Measurements from ENCODE around the gene CNNM1.

Gene CNNM1

GRCh38 chr10:99427566-99428190 is 98.5 kb downstream of the CNNM1 start:
- Mint-ChIP-seq H3K4me3 (no peak overlapping the region), H3K27me3 (ENCODE audit: low read depth) (no peaks in the 10 kb centered on the region)

GRCh38 chr10:99429517-99430095 is 100.5 kb downstream of the CNNM1 start:
- H3K4me3 Mint-ChIP-seq = peak overlapping the region; percentile 100
- H3K4me1 Mint-ChIP-seq (ENCODE audit: low read depth) = peaks cover 25% of the 10 kb centered on the region
- peaks cover 4% of the 10 kb centered on the region for H3K36me3 Mint-ChIP-seq (ENCODE audit: low read depth)
- no peaks in the 10 kb centered on the region for H3K9me3 Mint-ChIP-seq
- no peaks in the 10 kb centered on the region for H3K27me3 Mint-ChIP-seq (ENCODE audit: low read depth)
- peak overlapping the region; percentile 97 for H3K27ac Mint-ChIP-seq

More at GRCh38 chr10:99427566-99428190, 98.5 kb downstream of the CNNM1 start:
- peaks cover 20% of the 10 kb centered on the region for H3K4me1 Mint-ChIP-seq (ENCODE audit: low read depth)
- no peaks in the 10 kb centered on the region for H3K9me3 Mint-ChIP-seq
- H3K27ac Mint-ChIP-seq = no peak overlapping the region
- peaks cover 4% of the 10 kb centered on the region for H3K36me3 Mint-ChIP-seq (ENCODE audit: low read depth)

GRCh38 chr10:99430116-99430450 is 100.9 kb downstream of the CNNM1 start:
- Mint-ChIP-seq H3K9me3 (no peaks in the 10 kb centered on the region), H3K4me3 (peak overlapping the region; percentile 100), H3K27me3 (ENCODE audit: low read depth) (no peaks in the 10 kb centered on the region), H3K4me1 (ENCODE audit: low read depth) (peaks cover 25% of the 10 kb centered on the region), H3K27ac (peak overlapping the region; percentile 97), H3K36me3 (ENCODE audit: low read depth) (peaks cover 2% of the 10 kb centered on the region)

GRCh38 chr10:99430451-99431189 is 101.5 kb downstream of the CNNM1 start, which contains the start of gene GOT1:
TSS of gene GOT1 (minus strand) at chr10:99430624. CDS start at chr10:99430565, 59 bp downstream.
- Mint-ChIP-seq H3K9me3 (no peaks in the 10 kb centered on the region), H3K36me3 (ENCODE audit: low read depth) (peaks cover under 1% of the 10 kb centered on the region), H3K27me3 (ENCODE audit: low read depth) (no peaks in the 10 kb centered on the region), H3K4me3 (peak within 1 kb of the TSS; percentile 100), H3K27ac (peak within 1 kb of the TSS; percentile 97), H3K4me1 (ENCODE audit: low read depth) (peaks cover 25% of the 10 kb centered on the region)

- Mint-ChIP-seq H3K9me3 (no peaks in the 10 kb centered on the region), H3K4me1 (ENCODE audit: low read depth) (peaks cover 28% of the 10 kb centered on the region), H3K4me3 (peak overlapping the region; percentile 100), H3K27ac (peak overlapping the region; percentile 97), H3K36me3 (ENCODE audit: low read depth) (no peaks in the 10 kb centered on the region), H3K27me3 (ENCODE audit: low read depth) (no peaks in the 10 kb centered on the region)
Measured at GRCh38 chr10:99431190-99431760, 102.1 kb downstream of the CNNM1 start.

- Mint-ChIP-seq H3K27ac (peak overlapping the region; percentile 1), H3K9me3 (no peaks in the 10 kb centered on the region), H3K4me3 (peak overlapping the region; percentile 64), H3K4me1 (ENCODE audit: low read depth) (peaks cover 30% of the 10 kb centered on the region), H3K36me3 (ENCODE audit: low read depth) (no peaks in the 10 kb centered on the region), H3K27me3 (ENCODE audit: low read depth) (no peaks in the 10 kb centered on the region)
Measured at GRCh38 chr10:99432047-99432446, 102.9 kb downstream of the CNNM1 start.

- Mint-ChIP-seq H3K27ac (no peak overlapping the region), H3K4me1 (ENCODE audit: low read depth) (peaks cover 30% of the 10 kb centered on the region), H3K9me3 (no peaks in the 10 kb centered on the region), H3K4me3 (no peak overlapping the region), H3K36me3 (ENCODE audit: low read depth) (no peaks in the 10 kb centered on the region), H3K27me3 (ENCODE audit: low read depth) (no peaks in the 10 kb centered on the region)
Measured at GRCh38 chr10:99432881-99433280, 103.7 kb downstream of the CNNM1 start.

- Mint-ChIP-seq H3K27ac (no peak overlapping the region), H3K4me1 (ENCODE audit: low read depth) (peaks cover 30% of the 10 kb centered on the region), H3K4me3 (no peak overlapping the region), H3K36me3 (ENCODE audit: low read depth) (no peaks in the 10 kb centered on the region), H3K9me3 (no peaks in the 10 kb centered on the region), H3K27me3 (ENCODE audit: low read depth) (no peaks in the 10 kb centered on the region)
Measured at GRCh38 chr10:99433378-99434020, 104.3 kb downstream of the CNNM1 start.

GRCh38 chr10:99435986-99436638 is 107.0 kb downstream of the CNNM1 start:
- H3K27me3 Mint-ChIP-seq (ENCODE audit: low read depth) = no peaks in the 10 kb centered on the region
- H3K4me1 Mint-ChIP-seq (ENCODE audit: low read depth) = peaks cover 17% of the 10 kb centered on the region

GRCh38 chr10:99438890-99439289 is 109.7 kb downstream of the CNNM1 start:
- Mint-ChIP-seq H3K4me1 (ENCODE audit: low read depth) (peaks cover 8% of the 10 kb centered on the region), H3K36me3 (ENCODE audit: low read depth) (no peaks in the 10 kb centered on the region), H3K9me3 (no peaks in the 10 kb centered on the region), H3K27me3 (ENCODE audit: low read depth) (no peaks in the 10 kb centered on the region), H3K27ac (no peak overlapping the region), H3K4me3 (no peak overlapping the region)

More at GRCh38 chr10:99435986-99436638, 107.0 kb downstream of the CNNM1 start:
- Mint-ChIP-seq H3K36me3 (ENCODE audit: low read depth) (no peaks in the 10 kb centered on the region), H3K9me3 (no peaks in the 10 kb centered on the region), H3K27ac (no peak overlapping the region), H3K4me3 (no peak overlapping the region)

- H3K4me1 Mint-ChIP-seq (ENCODE audit: low read depth) = no peaks in the 10 kb centered on the region
- no peaks in the 10 kb centered on the region for H3K36me3 Mint-ChIP-seq (ENCODE audit: low read depth)
- no peak overlapping the region for H3K27ac Mint-ChIP-seq
- no peaks in the 10 kb centered on the region for H3K9me3 Mint-ChIP-seq
- peaks cover 9% of the 10 kb centered on the region for H3K27me3 Mint-ChIP-seq (ENCODE audit: low read depth)
- H3K4me3 Mint-ChIP-seq = no peak overlapping the region
Measured at GRCh38 chr10:99442394-99442793, 113.2 kb downstream of the CNNM1 start.

- Mint-ChIP-seq H3K4me1 (ENCODE audit: low read depth) (no peaks in the 10 kb centered on the region), H3K9me3 (no peaks in the 10 kb centered on the region), H3K4me3 (no peak overlapping the region), H3K36me3 (ENCODE audit: low read depth) (no peaks in the 10 kb centered on the region), H3K27me3 (ENCODE audit: low read depth) (peaks cover 13% of the 10 kb centered on the region), H3K27ac (no peak overlapping the region)
Measured at GRCh38 chr10:99443500-99443899, 114.3 kb downstream of the CNNM1 start.

Data from T-helper 1 cell treated with Interleukin-12 subunit alpha and Interleukin-12 subunit beta and Interleukin-4 antibody, amounts not matched to agents 30 μg/mL and 1 μg/mL, for 36 hours (primary cell).